Endothelial cell of umbilical vein (primary cell): ENCODE measurements around the gene IZUMO4. TPM values are rescaled to one million over a fixed set of nuclear protein-coding genes. Genes with fewer than 3 reads are reported as not detected.

ENCODE experiments used
- BruUV-seq: library from RNA; stranded (reverse); fragments of 400-500 nt; replicated peaks from 2 replicates; lab custom pipeline; 2021; lab: Mats Ljungman, UMichigan
- CTCF ChIA-PET: fragments of 300-600, 350-600 bp; sonication (Branson Sonifier 250); formaldehyde crosslinking; loops from one replicate; lab custom pipeline; 2021; ENCODE audit warnings: antibody characterized with exemption, inconsistent platforms; lab: Charles Lee
- POLR2A ChIA-PET: fragments of 300-600, 350-600 bp; sonication (Branson Sonifier 250); formaldehyde crosslinking; loops from one replicate; lab custom pipeline; 2021; ENCODE audit warnings: antibody characterized with exemption, inconsistent platforms; lab: Charles Lee
- DNase-seq: peaks from one replicate; pipeline ENCODE4 v3.0.0-alpha.2; 2011; ENCODE audit warnings: low read depth, low spot score
- FAIRE-seq: peaks from 2 replicates; lab custom pipeline; 2011; peaks lifted over from hg19 to GRCh38; lab: Jason Lieb, UNC
- H2AFZ ChIP-seq: 2 replicates; pipeline ENCODE4 v1.6.0; 2012; ENCODE audit warnings: low read depth, low read length, control low read depth, inconsistent platforms
- H3K27ac ChIP-seq: 2 replicates; pipeline ENCODE4 v1.5.1; 2011; ENCODE audit warnings: low read depth, mild to moderate bottlenecking, control low read depth, low read length, moderate library complexity; ENCODE audit not compliant: insufficient read depth
- H3K27me3 ChIP-seq, 2 experiments: 2 replicates each; pipeline versions ENCODE4 v1.6.0 to v1.6.1; 2011; ENCODE audit warnings: low read length in 2 of 2, mixed read lengths in 1 of 2; ENCODE audit not compliant: control insufficient read depth in 2 of 2, insufficient read depth in 2 of 2
- H3K36me3 ChIP-seq, 2 experiments: 2 replicates in 1 of 2; 3 replicates in 1 of 2; pipeline ENCODE4 v1.5.1; 2011; ENCODE audit warnings: low read length in 2 of 2, mild to moderate bottlenecking in 1 of 2, moderate library complexity in 1 of 2; ENCODE audit not compliant: control insufficient read depth in 2 of 2, insufficient read depth in 2 of 2; ENCODE audit errors: extremely low read depth in 1 of 2
- H3K4me1 ChIP-seq: 3 replicates; pipeline ENCODE4 v1.5.1; 2011; ENCODE audit warnings: mild to moderate bottlenecking, low read length; ENCODE audit not compliant: control insufficient read depth, insufficient read depth; ENCODE audit errors: extremely low read depth
- H3K4me2 ChIP-seq: 2 replicates; pipeline ENCODE4 v1.6.1; 2011; ENCODE audit warnings: low read length, control low read depth, mixed read lengths; ENCODE audit not compliant: insufficient read depth
- H3K4me3 ChIP-seq, 3 experiments: fragments of 200-600 bp in 1 of 3; sonication (generic), shearing (Covaris generic) in 1 of 3; replicated peaks in 1 of 3; 2 replicates each; pipeline ENCODE4 v1.5.1; 2011 to 2016; ENCODE audit warnings: control low read depth in 3 of 3, low read length in 3 of 3, mild to moderate bottlenecking in 2 of 3, inconsistent platforms in 1 of 3, low read depth in 1 of 3, moderate library complexity in 1 of 3; ENCODE audit not compliant: insufficient read depth in 1 of 3
- H3K79me2 ChIP-seq: 2 replicates; pipeline ENCODE4 v1.6.0; 2012; ENCODE audit warnings: low read length, inconsistent platforms; ENCODE audit not compliant: control insufficient read depth, insufficient read depth
- H3K9ac ChIP-seq: replicated peaks from 2 replicates; pipeline ENCODE3; 2011; ENCODE audit warnings: low read length, control low read depth; ENCODE audit not compliant: insufficient read depth; ENCODE audit errors: extremely low read depth
- H3K9me1 ChIP-seq: replicated peaks from 3 replicates; pipeline ENCODE4 v1.6.0; 2011; ENCODE audit warnings: mild to moderate bottlenecking, low read length; ENCODE audit not compliant: control insufficient read depth, insufficient read depth; ENCODE audit errors: extremely low read depth
- H3K9me3 ChIP-seq: replicated peaks from 2 replicates; pipeline ENCODE4 v1.5.1; 2012; ENCODE audit warnings: low read length, inconsistent platforms; ENCODE audit not compliant: control insufficient read depth, insufficient read depth
- H4K20me1 ChIP-seq: replicated peaks from 2 replicates; pipeline ENCODE3; 2011; ENCODE audit warnings: mild to moderate bottlenecking, low read length; ENCODE audit not compliant: control insufficient read depth, insufficient read depth; ENCODE audit errors: extremely low read depth
- CTCF ChIP-seq, 2 donors: IDR thresholded peaks; 1 replicate in 1 of 2; 2 replicates in 1 of 2; pipeline ENCODE4 v1.5.1; 2011; ENCODE audit warnings: low read length in 2 of 2, mild to moderate bottlenecking in 2 of 2, moderate library complexity in 2 of 2, control low read depth in 1 of 2, inconsistent platforms in 1 of 2, low read depth in 1 of 2; ENCODE audit not compliant: insufficient read depth in 1 of 2; ENCODE audit errors: extremely low read depth in 1 of 2
- EZH2 ChIP-seq: IDR thresholded peaks from 2 replicates; pipeline ENCODE4 v1.6.1; 2012; ENCODE audit warnings: borderline replicate concordance, low read depth, mild to moderate bottlenecking, moderate library complexity, low read length, inconsistent platforms; ENCODE audit not compliant: severe bottlenecking
- FOS ChIP-seq: IDR thresholded peaks from 2 replicates; pipeline ENCODE4 v1.6.1; 2011; ENCODE audit warnings: mild to moderate bottlenecking, low read length, moderate library complexity, borderline replicate concordance; ENCODE audit not compliant: insufficient read depth
- GATA2 ChIP-seq: IDR thresholded peaks from 2 replicates; pipeline ENCODE4 v1.7.0; 2011; ENCODE audit warnings: low read depth, mild to moderate bottlenecking, moderate library complexity, mixed read lengths, low read length; ENCODE audit not compliant: insufficient read length, insufficient read depth
- JUN ChIP-seq: IDR thresholded peaks from 2 replicates; pipeline ENCODE4 v1.6.1; 2011; ENCODE audit warnings: borderline replicate concordance, low read depth; ENCODE audit not compliant: insufficient read length, insufficient read depth
- MAX ChIP-seq: IDR thresholded peaks from 2 replicates; pipeline ENCODE4 v1.6.1; 2011; ENCODE audit not compliant: insufficient read depth, insufficient read length
- MYC ChIP-seq: IDR thresholded peaks from one replicate; pipeline ENCODE4 v1.6.1; 2011; ENCODE audit warnings: mild to moderate bottlenecking, low read depth, low read length
- POLR2A ChIP-seq: IDR thresholded peaks from 2 replicates; pipeline ENCODE4 v1.6.1; 2012; ENCODE audit warnings: low read depth, mild to moderate bottlenecking, control low read depth, low read length
- POLR2AphosphoS5 ChIP-seq: IDR thresholded peaks from 2 replicates; pipeline ENCODE4 v1.6.1; 2012; ENCODE audit warnings: low read depth, mild to moderate bottlenecking, control low read depth, low read length, moderate library complexity; ENCODE audit not compliant: insufficient read depth
- dilution Hi-C: fragments of 300-500 bp; cut with MboI; formaldehyde crosslinking; loops from one replicate; pipeline ENCODE4 v1.15.0; 2019; ENCODE audit warnings: low sequenced_read_pairs; ENCODE audit not compliant: extremely low pct_ligation_motif_present
- intact Hi-C: fragments of 100-400 bp; cut with micrococcal nuclease; formaldehyde crosslinking; loops from one replicate; pipeline ENCODE4 v1.10.0; 2022
- polyA plus RNA-seq, 4 experiments: library from polyadenylated mRNA; depleted of rRNA in 3 of 4; stranded (reverse) in 3 of 4; unstranded in 1 of 4; fragments of >200 nt; gene quantifications; 2 replicates each; pipeline versions ENCODE4 v1.2.1 to v1.2.3, GENCODE V29; 2011 to 2012; ENCODE audit warnings: missing spikeins in 1 of 4
- total RNA-seq: library from RNA; stranded (reverse); gene quantifications from 2 replicates; pipeline ENCODE4 v1.2.3, GENCODE V29; 2021

IZUMO4 gene
- total and polyA plus RNA-seq, 2 donors (not counting 3 experiments of a cell fraction or from before 2014, with no cell fraction given), result 1.1 to 2.0 TPM

GRCh38 chr19:2057484-2058469 is 38.9 kb upstream of the IZUMO4 start:
- H4K20me1 ChIP-seq, result no peaks in the 10 kb centered on the region
- H3K4me2 ChIP-seq, result no peak overlapping the region
- ChIA-PET CTCF (no interaction called here), POLR2A (no interaction called here)
- dilution Hi-C loops (no loop called here), intact Hi-C loops (no loop called here)
- no peak overlapping the region for H3K4me3 ChIP-seq
- no peak for TF ChIP-seq JUN
- H3K27me3 ChIP-seq, result no peaks in the 10 kb centered on the region
- FAIRE-seq (no peak), DNase-seq (no peak)
- no peaks in the 10 kb centered on the region for H3K9me3 ChIP-seq
- peaks cover 28% of the 10 kb centered on the region for H3K4me1 ChIP-seq
- H2AFZ ChIP-seq, result no peak overlapping the region
- H3K36me3 ChIP-seq, result no peaks in the 10 kb centered on the region
- no peaks in the 10 kb centered on the region for H3K79me2 ChIP-seq
- H3K27ac ChIP-seq, result no peak overlapping the region
- no peaks in the 10 kb centered on the region for H3K9me1 ChIP-seq
- H3K9ac ChIP-seq, result no peak overlapping the region
- BruUV-seq, result no TSS peak

- FAIRE-seq, result no peak
- no peak overlapping the region for H3K4me2 ChIP-seq
- no peaks in the 10 kb centered on the region for H3K9me3 ChIP-seq
- no peak for DNase-seq
- intact Hi-C loops (no loop called here), dilution Hi-C loops (no loop called here)
- TF ChIP-seq FOS, result no peak
- TF ChIP-seq POLR2A, result no peak
- no peak for TF ChIP-seq GATA2
- no peak for TF ChIP-seq CTCF (IDR thresholded peaks at IDR 0.05; ENCODE audit: extremely low read depth in 1 of 2, insufficient read depth in 1 of 2, low read depth in 1 of 2, low read length in 2 of 2)
- no peak for TF ChIP-seq POLR2AphosphoS5
- TF ChIP-seq MAX, result no peak
- no peak for TF ChIP-seq MYC
- no peak for TF ChIP-seq EZH2
- no peak for TF ChIP-seq JUN
- H3K4me1 ChIP-seq, result peaks cover 28% of the 10 kb centered on the region
- ChIA-PET CTCF (no interaction called here), POLR2A (no interaction called here)
- H4K20me1 ChIP-seq, result no peaks in the 10 kb centered on the region
- no peak overlapping the region for H3K4me3 ChIP-seq
- no peak overlapping the region for H2AFZ ChIP-seq
- BruUV-seq, result no TSS peak
- H3K27ac ChIP-seq, result no peak overlapping the region
- H3K79me2 ChIP-seq, result no peaks in the 10 kb centered on the region
- H3K27me3 ChIP-seq, result no peaks in the 10 kb centered on the region
- no peaks in the 10 kb centered on the region for H3K9me1 ChIP-seq
- H3K9ac ChIP-seq, result no peak overlapping the region
- H3K36me3 ChIP-seq, result no peaks in the 10 kb centered on the region
Measured at GRCh38 chr19:2058570-2059421, 37.9 kb upstream of the IZUMO4 start.
